BLaER1 treated with 17β-estradiol and CSF1 and Interleukin-3, amounts not matched to agents 10 nM and 100 nM (cell line): Measurements from ENCODE around the gene GLB1L2.

ENCODE experiments used
- H3K27ac ChIP-seq, 11 experiments: shearing (Covaris generic); formaldehyde crosslinking; 2 replicates each; pipeline ENCODE4 v1.8.1; 2022
- H3K27me3 ChIP-seq, 11 experiments: shearing (Covaris generic); formaldehyde crosslinking; 2 replicates each; pipeline ENCODE4 v1.8.1; 2022
- H3K36me3 ChIP-seq, 11 experiments: shearing (Covaris generic); formaldehyde crosslinking; 2 replicates each; pipeline ENCODE4 v1.8.1; 2022
- H3K4me1 ChIP-seq, 10 experiments: shearing (Covaris generic); formaldehyde crosslinking; 2 replicates each; pipeline ENCODE4 v1.8.1; 2022
- H3K4me2 ChIP-seq, 11 experiments: shearing (Covaris generic); formaldehyde crosslinking; 2 replicates each; pipeline ENCODE4 v1.8.1; 2022
- H3K4me3 ChIP-seq, 10 experiments: shearing (Covaris generic); formaldehyde crosslinking; 2 replicates each; pipeline ENCODE4 v1.8.1; 2022
- H3K9ac ChIP-seq, 11 experiments: shearing (Covaris generic); formaldehyde crosslinking; 2 replicates each; pipeline ENCODE4 v1.8.1; 2022
- H3K9me3 ChIP-seq, 11 experiments: shearing (Covaris generic); formaldehyde crosslinking; replicated peaks in 1 of 11; 2 replicates each; pipeline ENCODE4 v1.8.1; 2022
- H4K20me1 ChIP-seq, 11 experiments: shearing (Covaris generic); formaldehyde crosslinking; 2 replicates each; pipeline ENCODE4 v1.8.1; 2022
- Cebpa-rat ChIP-seq, 11 experiments: shearing (Covaris generic); IDR thresholded peaks; 2 replicates each; pipeline ENCODE4 v1.8.1; 2022

GLB1L2 gene

DNA sequence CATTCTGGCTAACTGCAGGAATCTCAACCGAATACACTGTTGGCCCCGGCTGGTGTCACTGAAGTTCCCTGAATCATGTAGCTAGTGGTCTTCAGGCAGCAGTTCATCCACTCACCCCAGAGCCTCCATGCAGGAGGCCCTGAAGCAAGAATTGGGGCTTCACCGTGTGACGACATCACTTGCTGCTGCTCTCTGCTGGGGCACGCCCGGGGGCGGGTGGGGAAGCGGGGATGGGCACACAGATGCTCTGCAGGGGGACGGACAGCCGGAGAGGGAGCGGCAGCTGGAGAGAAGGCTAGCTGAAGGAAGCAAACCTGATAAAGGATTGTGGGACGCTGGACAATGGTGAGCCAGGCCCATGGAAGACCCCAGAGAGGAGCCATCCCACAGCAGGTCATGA is 63.2 kb downstream of the GLB1L2 start:
- Histone ChIP-seq H3K4me2 (no peak overlapping the region), H3K9me3 (peaks cover 0 to 2% (median 0%) of the 10 kb centered on the region in 11 experiments; a peak in 1 of 22 replicates), H3K9ac (no peak overlapping the region), H3K4me1 (peaks cover 0 to 34% (median 25%) of the 10 kb centered on the region in 10 experiments; a peak in 13 of 20 replicates), H4K20me1 (peaks cover 0 to 99% (median 53%) of the 10 kb centered on the region in 11 experiments; a peak in 17 of 22 replicates), H3K36me3 (no peaks in the 10 kb centered on the region), H3K27me3 (peaks cover 8 to 39% (median 31%) of the 10 kb centered on the region in 11 experiments), H3K27ac (no peak overlapping the region), H3K4me3 (no peak overlapping the region)
- no peak for TF ChIP-seq Cebpa-rat (IDR thresholded peaks at IDR 0.05)

GRCh38 chr11:134397304-134398078 is 65.7 kb downstream of the GLB1L2 start:
- no peak overlapping the region for H3K4me3 ChIP-seq
- peaks cover 0 to 76% (median 33%) of the 10 kb centered on the region in 11 experiments; a peak in 17 of 22 replicates for H4K20me1 ChIP-seq
- H3K4me2 ChIP-seq: no peak overlapping the region
- no peaks in the 10 kb centered on the region for H3K36me3 ChIP-seq
- peaks cover 3 to 14% (median 10%) of the 10 kb centered on the region in 11 experiments; a peak in 13 of 22 replicates for H3K9me3 ChIP-seq
- TF ChIP-seq Cebpa-rat (IDR thresholded peaks at IDR 0.05): no peak
- peaks cover 0 to 23% (median 20%) of the 10 kb centered on the region in 10 experiments; a peak in 15 of 20 replicates for H3K4me1 ChIP-seq
- no peak overlapping the region for H3K9ac ChIP-seq
- no peak overlapping the region for H3K27ac ChIP-seq
- H3K27me3 ChIP-seq: peaks cover 0 to 14% (median 6%) of the 10 kb centered on the region in 11 experiments; a peak in 11 of 22 replicates

DNA sequence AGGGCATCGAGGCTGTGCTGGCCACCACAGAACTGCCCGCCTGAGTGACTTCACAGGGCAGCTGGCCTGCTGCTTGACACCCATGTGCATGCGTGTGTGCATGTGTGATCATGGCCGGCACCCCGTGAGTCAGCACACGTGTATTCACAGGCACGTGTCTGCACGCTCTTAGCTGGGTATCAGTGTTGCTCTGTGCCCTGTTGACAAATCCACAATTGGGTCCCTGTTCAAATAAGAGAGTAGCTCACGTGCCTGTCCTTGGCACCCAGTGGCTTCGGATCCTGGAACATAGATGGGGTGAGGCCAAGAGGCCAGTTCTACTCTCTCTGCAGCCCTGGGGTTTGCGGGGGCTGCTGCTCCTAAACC is 66.3 kb downstream of the GLB1L2 start:
- Histone ChIP-seq H3K9me3 (peaks cover 3 to 14% (median 10%) of the 10 kb centered on the region in 11 experiments; a peak in 13 of 22 replicates), H4K20me1 (peaks cover 0 to 70% (median 33%) of the 10 kb centered on the region in 11 experiments; a peak in 17 of 22 replicates), H3K4me1 (peaks cover 0 to 29% (median 20%) of the 10 kb centered on the region in 10 experiments; a peak in 15 of 20 replicates), H3K4me2 (peak overlapping the region in 7 of 11 experiments; percentile 27 to 68 (median 59); a peak in 9 of 22 replicates), H3K9ac (no peak overlapping the region), H3K27me3 (peaks cover 0 to 9% (median under 1%) of the 10 kb centered on the region in 11 experiments; a peak in 7 of 22 replicates), H3K4me3 (no peak overlapping the region), H3K36me3 (no peaks in the 10 kb centered on the region), H3K27ac (no peak overlapping the region)
- no peak for TF ChIP-seq Cebpa-rat (IDR thresholded peaks at IDR 0.05)

GRCh38 chr11:134398644-134399292 is 67.0 kb downstream of the GLB1L2 start:
- Histone ChIP-seq H3K4me1 (peaks cover 0 to 29% (median 20%) of the 10 kb centered on the region in 10 experiments; a peak in 15 of 20 replicates), H3K4me3 (no peak overlapping the region), H3K9me3 (peaks cover 3 to 14% (median 10%) of the 10 kb centered on the region in 11 experiments; a peak in 13 of 22 replicates), H3K27me3 (peaks cover 0 to 7% (median 0%) of the 10 kb centered on the region in 11 experiments; a peak in 2 of 22 replicates), H3K9ac (no peak overlapping the region), H3K4me2 (peak overlapping the region in 8 of 11 experiments; percentile 27 to 68 (median 59); a peak in 14 of 22 replicates), H3K27ac (no peak overlapping the region), H3K36me3 (no peaks in the 10 kb centered on the region), H4K20me1 (peaks cover 0 to 63% (median 30%) of the 10 kb centered on the region in 11 experiments; a peak in 17 of 22 replicates)
- no peak for TF ChIP-seq Cebpa-rat (IDR thresholded peaks at IDR 0.05)

DNA sequence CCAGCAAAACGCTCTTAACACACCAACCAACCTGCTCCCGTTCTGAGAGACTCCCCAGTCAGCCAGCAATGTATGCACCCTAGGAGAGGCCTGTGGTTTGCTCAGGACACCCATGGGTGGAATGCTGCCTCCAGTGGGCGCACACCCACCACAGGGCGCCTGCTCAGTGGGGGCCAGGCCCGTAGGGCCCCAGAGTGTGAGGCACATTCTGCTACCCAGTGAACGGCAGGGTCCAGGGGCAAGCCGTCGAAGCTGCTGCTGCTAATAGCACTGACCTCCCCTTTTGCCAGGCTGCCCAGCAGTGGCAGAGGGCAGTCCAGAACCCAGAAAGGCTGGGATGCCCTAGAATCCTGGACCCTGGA is 67.5 kb downstream of the GLB1L2 start:
- no peak for TF ChIP-seq Cebpa-rat (IDR thresholded peaks at IDR 0.05)
- no peak overlapping the region for H3K9ac ChIP-seq

DNA sequence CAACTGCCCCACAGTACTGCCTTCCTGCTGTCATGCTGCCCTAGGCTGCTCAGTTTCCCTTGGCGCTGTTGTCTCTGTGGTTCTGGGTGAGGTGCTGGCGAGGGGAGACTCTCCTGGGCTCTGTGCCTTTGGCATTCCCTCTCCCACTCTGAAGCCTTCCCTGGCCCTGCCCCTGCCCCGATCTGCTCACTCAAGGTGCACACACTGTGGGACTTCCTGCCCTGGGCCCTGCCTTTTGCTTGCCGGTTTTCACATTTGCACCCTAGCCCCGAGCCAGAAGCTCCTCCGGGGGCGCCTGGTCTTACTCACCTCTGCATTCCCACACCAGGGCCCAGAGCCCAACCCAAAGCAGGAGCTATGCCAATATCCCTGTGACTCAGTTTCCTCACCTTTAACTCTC is 68.2 kb downstream of the GLB1L2 start:
- no peak overlapping the region for H3K9ac ChIP-seq
- peaks cover 0 to 7% (median 0%) of the 10 kb centered on the region in 11 experiments; a peak in 2 of 22 replicates for H3K27me3 ChIP-seq

More for the DNA sequence above, 67.5 kb downstream of the GLB1L2 start:
- H3K4me3 ChIP-seq: no peak overlapping the region
- peaks cover 0 to 7% (median 0%) of the 10 kb centered on the region in 11 experiments; a peak in 2 of 22 replicates for H3K27me3 ChIP-seq
- no peak overlapping the region for H3K27ac ChIP-seq
- peaks cover 3 to 14% (median 10%) of the 10 kb centered on the region in 11 experiments; a peak in 13 of 22 replicates for H3K9me3 ChIP-seq
- H3K4me1 ChIP-seq: peaks cover 0 to 29% (median 20%) of the 10 kb centered on the region in 10 experiments; a peak in 15 of 20 replicates
- no peaks in the 10 kb centered on the region for H3K36me3 ChIP-seq
- H4K20me1 ChIP-seq: peaks cover 0 to 58% (median 30%) of the 10 kb centered on the region in 11 experiments; a peak in 17 of 22 replicates
- H3K4me2 ChIP-seq: peak overlapping the region in 8 of 11 experiments; percentile 27 to 68 (median 59); a peak in 14 of 22 replicates

GRCh38 chr11:134401825-134402809 is 70.3 kb downstream of the GLB1L2 start:
- Histone ChIP-seq H3K4me2 (peak overlapping the region in 2 of 11 experiments; percentile 15 to 22; a peak in 3 of 22 replicates), H3K4me1 (peaks cover 5 to 43% (median 21%) of the 10 kb centered on the region in 10 experiments; a peak in 18 of 20 replicates), H3K9me3 (peaks cover 3 to 14% (median 10%) of the 10 kb centered on the region in 11 experiments; a peak in 13 of 22 replicates), H3K4me3 (no peak overlapping the region), H3K36me3 (no peaks in the 10 kb centered on the region), H4K20me1 (peaks cover 0 to 59% (median 22%) of the 10 kb centered on the region in 11 experiments; a peak in 16 of 22 replicates), H3K27me3 (peaks cover 0 to 2% (median under 1%) of the 10 kb centered on the region in 11 experiments; a peak in 5 of 22 replicates), H3K27ac (no peak overlapping the region), H3K9ac (no peak overlapping the region)
- no peak for TF ChIP-seq Cebpa-rat (IDR thresholded peaks at IDR 0.05)

More for the DNA sequence above, 68.2 kb downstream of the GLB1L2 start:
- Histone ChIP-seq H3K36me3 (no peaks in the 10 kb centered on the region), H3K4me1 (peaks cover 0 to 29% (median 20%) of the 10 kb centered on the region in 10 experiments; a peak in 15 of 20 replicates), H3K4me3 (no peak overlapping the region), H3K4me2 (peak overlapping the region in 5 of 11 experiments; percentile 59 to 68 (median 62); a peak in 10 of 22 replicates), H4K20me1 (peaks cover 0 to 54% (median 30%) of the 10 kb centered on the region in 11 experiments; a peak in 17 of 22 replicates), H3K9me3 (peaks cover 3 to 14% (median 10%) of the 10 kb centered on the region in 11 experiments; a peak in 13 of 22 replicates), H3K27ac (no peak overlapping the region)
- no peak for TF ChIP-seq Cebpa-rat (IDR thresholded peaks at IDR 0.05)
